PC-3 (cell line): ENCODE data around the gene CYTH4. TPM values are rescaled to one million over a fixed set of nuclear protein-coding genes. Genes with fewer than 3 reads are reported as not detected.

ENCODE experiments used
- ATAC-seq: fragments of 200-7000 bp; cut with Tn5 transposase; 2 replicates; pipeline ENCODE4 v1.9.1; 2020; ENCODE audit warnings: mild to moderate bottlenecking, moderate library complexity
- BruUV-seq: library from RNA; stranded (reverse); fragments of 400-500 nt; replicated peaks from 2 replicates; lab custom pipeline; 2021; lab: Mats Ljungman, UMichigan
- CTCF ChIA-PET: fragments of 300-600 bp; sonication (Branson Sonifier 250); formaldehyde crosslinking; loops from one replicate; lab custom pipeline; 2022; ENCODE audit warnings: antibody characterized with exemption; lab: Charles Lee
- POLR2A ChIA-PET: fragments of 300-600 bp; sonication (Branson Sonifier 250); formaldehyde crosslinking; loops from one replicate; lab custom pipeline; 2022; ENCODE audit warnings: antibody characterized with exemption; ENCODE audit not compliant: unreplicated experiment; lab: Charles Lee
- DNase-seq: peaks from one replicate; pipeline ENCODE4 v3.0.0-alpha.2; 2015
- H2AFZ ChIP-seq: fragments of 300-600 bp; sonication (generic); 2 replicates; pipeline ENCODE4 v1.6.0; 2016; ENCODE audit warnings: antibody characterized with exemption, low read length
- H3F3A ChIP-seq: fragments of 300-600 bp; sonication (generic); one replicate; pipeline ENCODE4 v1.6.0; 2017; ENCODE audit warnings: antibody characterized with exemption, low read length, control low read depth, mild to moderate bottlenecking; ENCODE audit not compliant: unreplicated experiment
- H3K27ac ChIP-seq: fragments of 300-600 bp; sonication (generic); 2 replicates; pipeline ENCODE4 v1.5.1; 2016; ENCODE audit warnings: mild to moderate bottlenecking, low read length
- H3K27me3 ChIP-seq: fragments of 300-600 bp; sonication (generic); 2 replicates; pipeline ENCODE4 v1.6.1; 2016; ENCODE audit warnings: low read length, mixed read lengths
- H3K36me3 ChIP-seq: fragments of 300-600 bp; sonication (generic); 2 replicates; pipeline ENCODE4 v1.6.1; 2016; ENCODE audit warnings: low read depth, mixed run types, low read length, mixed read lengths
- H3K4me1 ChIP-seq: fragments of 300-600 bp; sonication (generic); 2 replicates; pipeline ENCODE4 v1.5.1; 2016; ENCODE audit warnings: low read length; ENCODE audit not compliant: insufficient read depth
- H3K4me2 ChIP-seq: fragments of 300-600 bp; sonication (generic); 2 replicates; pipeline ENCODE4 v1.6.0; 2016; ENCODE audit warnings: low read length
- H3K4me3 ChIP-seq: fragments of 300-600 bp; sonication (generic); 2 replicates; pipeline ENCODE4 v1.5.1; 2016; ENCODE audit warnings: mild to moderate bottlenecking, low read length, mixed read lengths
- H3K79me2 ChIP-seq: fragments of 300-600 bp; sonication (generic); 2 replicates; pipeline ENCODE4 v1.6.1; 2017; ENCODE audit warnings: low read length, mixed read lengths
- H3K9ac ChIP-seq: fragments of 300-600 bp; sonication (generic); 2 replicates; pipeline ENCODE4 v1.6.0; 2016; ENCODE audit warnings: mild to moderate bottlenecking, low read length
- H3K9me2 ChIP-seq: fragments of 300-600 bp; sonication (generic); replicated peaks from 2 replicates; pipeline ENCODE4 v1.6.1; 2016; ENCODE audit warnings: mixed run types, low read length, mixed read lengths
- H3K9me3 ChIP-seq: fragments of 300-600 bp; sonication (generic); 2 replicates; pipeline ENCODE4 v1.6.1; 2016; ENCODE audit warnings: low read length, mixed read lengths
- H4K20me1 ChIP-seq: fragments of 300-600 bp; sonication (generic); 2 replicates; pipeline ENCODE4 v1.6.1; 2016; ENCODE audit warnings: low read length, mixed read lengths
- CTCF ChIP-seq: fragments of 300-600 bp; sonication (generic); conservative IDR thresholded peaks from 2 replicates; pipeline ENCODE4 v1.5.1; 2017; ENCODE audit warnings: antibody characterized with exemption, low read depth, mild to moderate bottlenecking, low read length
- EZH2 ChIP-seq: fragments of 300-600 bp; sonication (generic); IDR thresholded peaks from one replicate; pipeline ENCODE4 v1.6.1; 2017; ENCODE audit warnings: antibody characterized with exemption, mild to moderate bottlenecking, low read length; ENCODE audit not compliant: unreplicated experiment
- EZH2phosphoT487 ChIP-seq: fragments of 300-600 bp; sonication (generic); IDR thresholded peaks from 2 replicates; pipeline ENCODE4 v1.6.1; 2018; ENCODE audit warnings: mild to moderate bottlenecking, antibody characterized with exemption, low read length, borderline replicate concordance
- intact Hi-C: fragments of 100-400 bp; cut with micrococcal nuclease; formaldehyde crosslinking; loops from 2 replicates; pipeline ENCODE4 v1.9.0; 2023
- total RNA-seq: library from RNA; depleted of rRNA; stranded (reverse); fragments of >200 nt; gene quantifications from 2 replicates; pipeline ENCODE4 v1.2.3, GENCODE V29; 2014

CYTH4 gene
- total RNA-seq, 1 experiment from 2014 or later, result 1.9 TPM

- H3K9me2 ChIP-seq, result no peaks in the 10 kb centered on the region
- H3K9ac ChIP-seq, result no peak overlapping the region
- TF ChIP-seq CTCF (no peak), EZH2 (no peak), EZH2phosphoT487 (no peak)
- peak; percentile 1 for DNase-seq
- no peaks in the 10 kb centered on the region for H3K27me3 ChIP-seq
- H3K4me1 ChIP-seq, result no peaks in the 10 kb centered on the region
- no peaks in the 10 kb centered on the region for H3F3A ChIP-seq
- no peak overlapping the region for H3K4me3 ChIP-seq
- ChIA-PET CTCF (no interaction called here), POLR2A (no interaction called here)
- intact Hi-C loops, result no loop called here
- no peak overlapping the region for H3K27ac ChIP-seq
- H3K79me2 ChIP-seq, result no peaks in the 10 kb centered on the region
- no TSS peak for BruUV-seq
- no peaks in the 10 kb centered on the region for H3K36me3 ChIP-seq
- no peak overlapping the region for H2AFZ ChIP-seq
- H4K20me1 ChIP-seq, result no peaks in the 10 kb centered on the region
- no peaks in the 10 kb centered on the region for H3K9me3 ChIP-seq
- H3K4me2 ChIP-seq, result no peak overlapping the region
- ATAC-seq, result peak; percentile 31; the same call in 1 of the 2 replicates
Measured at GRCh38 chr22:37354261-37354660, 72.0 kb downstream of the CYTH4 start.

DNA sequence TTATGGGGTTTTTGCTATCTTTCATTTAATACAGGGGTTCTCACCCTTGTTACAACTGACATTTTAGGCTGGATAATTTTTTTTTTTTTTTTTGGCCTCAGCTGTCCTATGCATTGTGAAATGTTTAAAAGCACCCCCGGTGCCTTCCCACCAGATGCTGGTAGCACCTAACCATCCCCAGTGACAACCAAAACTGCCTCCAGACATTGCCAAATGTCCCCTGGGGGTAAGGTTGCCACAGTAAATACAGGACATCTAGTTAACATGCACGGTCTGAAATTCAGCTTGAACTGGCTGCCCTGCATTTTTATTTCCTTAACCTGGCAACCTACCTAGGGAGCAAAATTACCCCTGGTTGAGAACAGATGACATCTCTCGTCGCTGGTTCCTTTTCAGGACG is 72.4 kb downstream of the CYTH4 start:
- H3K79me2 ChIP-seq, result no peaks in the 10 kb centered on the region
- no peak overlapping the region for H3K27ac ChIP-seq
- ATAC-seq, result no peak
- ChIA-PET CTCF (no interaction called here), POLR2A (no interaction called here)
- no peak overlapping the region for H2AFZ ChIP-seq
- no peaks in the 10 kb centered on the region for H3F3A ChIP-seq
- no peaks in the 10 kb centered on the region for H3K9me2 ChIP-seq
- H3K36me3 ChIP-seq, result no peaks in the 10 kb centered on the region
- H3K4me3 ChIP-seq, result no peak overlapping the region
- TF ChIP-seq EZH2 (no peak), CTCF (no peak)
- H4K20me1 ChIP-seq, result no peaks in the 10 kb centered on the region
- no peak overlapping the region for H3K4me2 ChIP-seq
- DNase-seq, result peak; percentile 0
- intact Hi-C loops, result no loop called here
- H3K9ac ChIP-seq, result no peak overlapping the region
- no peaks in the 10 kb centered on the region for H3K27me3 ChIP-seq
- no peaks in the 10 kb centered on the region for H3K4me1 ChIP-seq
- H3K9me3 ChIP-seq, result no peaks in the 10 kb centered on the region
- no TSS peak for BruUV-seq

GRCh38 chr22:37355174-37355573 is 72.9 kb downstream of the CYTH4 start:
- DNase-seq (no peak), ATAC-seq (no peak)
- Histone ChIP-seq H3K27ac (no peak overlapping the region), H3K4me1 (no peaks in the 10 kb centered on the region), H3K79me2 (no peaks in the 10 kb centered on the region), H3K4me2 (no peak overlapping the region), H2AFZ (no peak overlapping the region), H4K20me1 (no peaks in the 10 kb centered on the region), H3K9me3 (no peaks in the 10 kb centered on the region), H3K36me3 (no peaks in the 10 kb centered on the region), H3K9me2 (no peaks in the 10 kb centered on the region), H3K9ac (no peak overlapping the region), H3F3A (no peaks in the 10 kb centered on the region), H3K27me3 (no peaks in the 10 kb centered on the region), H3K4me3 (no peak overlapping the region)
- no peak for TF ChIP-seq EZH2
- no peak for TF ChIP-seq EZH2phosphoT487
- no peak for TF ChIP-seq CTCF
- no TSS peak for BruUV-seq
- ChIA-PET CTCF (no interaction called here), POLR2A (no interaction called here)
- intact Hi-C loops, result no loop called here
